GM18508 (cell line): ENCODE data around the gene POPDC3.
"Not testable (repeated sequence)": the region's sequence is repeated elsewhere in the genome, so short reads cannot be mapped to it uniquely, and the experiment has no call there.

Experiments used
- ATAC-seq: cut with Tn5 transposase; IDR thresholded peaks from one replicate; pipeline ENCODE4 v1.9.1; 2021; ENCODE audit warnings: moderate number of reproducible peaks; ENCODE audit not compliant: insufficient read depth, unreplicated experiment

The POPDC3 gene

GRCh38 chr6:105179244-105180065, at the start of gene POPDC3:
Gene POPDC3, minus strand, starts transcription at chr6:105180014. Its CDS starts 18,105 bp downstream, at chr6:105161909.
- no peak for ATAC-seq

- no peak for ATAC-seq
These were observed 47.5 kb upstream of the POPDC3 start for GRCh38 chr6:105227295-105227767.

- no peak for ATAC-seq
These were observed 46.9 kb upstream of the POPDC3 start for GRCh38 chr6:105226598-105227294.

GRCh38 chr6:105223242-105223641, 43.4 kb upstream of the POPDC3 start:
- no peak for ATAC-seq

GRCh38 chr6:105221219-105221618, 41.4 kb upstream of the POPDC3 start:
- not testable (repeated sequence) for ATAC-seq

- ATAC-seq, result no peak
These were observed 40.4 kb upstream of the POPDC3 start for GRCh38 chr6:105220186-105220585.

- not testable (repeated sequence) for ATAC-seq
These were observed 39.4 kb upstream of the POPDC3 start for GRCh38 chr6:105219218-105219617.

- ATAC-seq, result no peak
These were observed 35.7 kb upstream of the POPDC3 start for GRCh38 chr6:105215506-105215905.

- no peak for ATAC-seq
These were observed 34.9 kb upstream of the POPDC3 start for GRCh38 chr6:105214668-105215067.

GRCh38 chr6:105213272-105213671, 33.5 kb upstream of the POPDC3 start:
- ATAC-seq, result no peak

GRCh38 chr6:105212587-105212986, 32.8 kb upstream of the POPDC3 start:
- ATAC-seq, result no peak

- no peak for ATAC-seq
These were observed 32.0 kb upstream of the POPDC3 start for GRCh38 chr6:105211831-105212230.

GRCh38 chr6:105210932-105211531, 31.2 kb upstream of the POPDC3 start:
- ATAC-seq, result no peak

- ATAC-seq, result no peak
These were observed 30.3 kb upstream of the POPDC3 start for GRCh38 chr6:105209950-105210706.

- no peak for ATAC-seq
These were observed 27.9 kb upstream of the POPDC3 start for GRCh38 chr6:105207524-105208269.

- no peak for ATAC-seq
These were observed 25.0 kb upstream of the POPDC3 start for GRCh38 chr6:105204768-105205167.

- no peak for ATAC-seq
These were observed 24.5 kb upstream of the POPDC3 start for GRCh38 chr6:105204331-105204730.

- no peak for ATAC-seq
These were observed 22.7 kb upstream of the POPDC3 start for GRCh38 chr6:105202486-105202885.

GRCh38 chr6:105200133-105200730, 20.4 kb upstream of the POPDC3 start:
- no peak for ATAC-seq
